RWPE1 (cell line): ENCODE measurements around the gene ADAMTS13.

Source experiments
- CTCF ChIA-PET: fragments of 350-600 bp; sonication (Branson Sonifier 250); formaldehyde crosslinking; extraction: SDS; loops from one replicate; lab custom pipeline; 2021; lab: Yijun Ruan, JAX
- POLR2A ChIA-PET: fragments of 400-600 bp; formaldehyde crosslinking; extraction: SDS; loops from one replicate; lab custom pipeline; 2020; ENCODE audit warnings: antibody characterized with exemption; ENCODE audit not compliant: low non-redundant PET; lab: Yijun Ruan, JAX
- DNase-seq: peaks from one replicate; pipeline ENCODE4 v3.0.0; 2012; ENCODE audit warnings: low spot score
- H3K27ac ChIP-seq: fragments of 450-650 bp; 2 replicates; pipeline ENCODE4 v1.5.1; 2017
- TF ChIP-seq, protein P1 (sequence below): fragments of 450-650 bp; conservative IDR thresholded peaks from 2 replicates; pipeline ENCODE4 v1.5.1; 2017; ENCODE audit warnings: low read depth, mild to moderate bottlenecking

Gene ADAMTS13

DNA sequence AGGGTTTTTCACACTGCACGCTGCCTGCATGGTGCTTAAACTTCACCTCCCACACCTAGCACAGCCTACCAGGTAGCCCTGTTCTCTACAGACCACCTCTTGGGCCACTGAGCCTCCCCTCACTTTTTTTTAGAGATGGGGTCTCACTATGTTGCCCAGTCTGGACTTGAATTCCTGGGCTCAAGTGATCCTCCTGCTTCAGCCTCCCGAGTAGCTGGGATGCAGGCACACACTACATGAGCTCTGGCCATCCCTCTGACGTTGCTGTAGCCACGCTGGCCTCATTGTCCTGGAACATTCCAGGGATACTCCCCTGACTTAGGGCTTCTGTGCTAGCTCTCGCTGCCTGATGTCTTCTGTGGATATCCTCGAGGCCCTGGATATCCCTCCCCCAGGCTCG lies 30.4 kb downstream of the ADAMTS13 start:
- no peak overlapping the region for H3K27ac ChIP-seq
- DNase-seq, result no peak
- TF ChIP-seq, protein P1, sequence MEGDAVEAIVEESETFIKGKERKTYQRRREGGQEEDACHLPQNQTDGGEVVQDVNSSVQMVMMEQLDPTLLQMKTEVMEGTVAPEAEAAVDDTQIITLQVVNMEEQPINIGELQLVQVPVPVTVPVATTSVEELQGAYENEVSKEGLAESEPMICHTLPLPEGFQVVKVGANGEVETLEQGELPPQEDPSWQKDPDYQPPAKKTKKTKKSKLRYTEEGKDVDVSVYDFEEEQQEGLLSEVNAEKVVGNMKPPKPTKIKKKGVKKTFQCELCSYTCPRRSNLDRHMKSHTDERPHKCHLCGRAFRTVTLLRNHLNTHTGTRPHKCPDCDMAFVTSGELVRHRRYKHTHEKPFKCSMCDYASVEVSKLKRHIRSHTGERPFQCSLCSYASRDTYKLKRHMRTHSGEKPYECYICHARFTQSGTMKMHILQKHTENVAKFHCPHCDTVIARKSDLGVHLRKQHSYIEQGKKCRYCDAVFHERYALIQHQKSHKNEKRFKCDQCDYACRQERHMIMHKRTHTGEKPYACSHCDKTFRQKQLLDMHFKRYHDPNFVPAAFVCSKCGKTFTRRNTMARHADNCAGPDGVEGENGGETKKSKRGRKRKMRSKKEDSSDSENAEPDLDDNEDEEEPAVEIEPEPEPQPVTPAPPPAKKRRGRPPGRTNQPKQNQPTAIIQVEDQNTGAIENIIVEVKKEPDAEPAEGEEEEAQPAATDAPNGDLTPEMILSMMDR, result no peak
- ChIA-PET CTCF (no interaction called here), POLR2A (no interaction called here)

DNA sequence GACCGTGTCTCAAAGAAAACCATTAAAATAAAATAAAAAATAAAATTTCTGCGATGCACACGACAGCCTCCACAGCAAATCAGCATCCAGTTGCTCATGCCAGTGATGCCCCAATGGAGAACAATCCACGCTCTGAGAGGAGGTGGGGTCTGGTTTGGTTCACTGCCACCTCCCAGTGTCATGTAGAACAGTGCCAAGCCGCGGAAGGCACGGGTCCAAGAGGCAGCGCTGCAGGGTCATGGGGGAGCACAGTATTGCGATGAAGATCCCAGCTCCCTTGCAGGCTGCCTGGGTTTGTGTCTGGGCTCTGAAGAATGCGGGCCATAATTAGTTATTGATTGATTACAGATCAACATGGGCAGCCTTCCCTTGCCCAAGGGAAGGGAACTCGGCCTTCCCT lies 31.5 kb downstream of the ADAMTS13 start:
- POLR2A ChIA-PET, result no interaction called here
- H3K27ac ChIP-seq, result no peak overlapping the region
- TF ChIP-seq, protein P1, result no peak
- no peak for DNase-seq
- CTCF ChIA-PET, result interaction anchor here (0.9 to 1.5 kb wide), 2 partner anchors 33 to 171 kb away, joined by 5 read pairs; no protein-coding TSS in a partner anchor

DNA sequence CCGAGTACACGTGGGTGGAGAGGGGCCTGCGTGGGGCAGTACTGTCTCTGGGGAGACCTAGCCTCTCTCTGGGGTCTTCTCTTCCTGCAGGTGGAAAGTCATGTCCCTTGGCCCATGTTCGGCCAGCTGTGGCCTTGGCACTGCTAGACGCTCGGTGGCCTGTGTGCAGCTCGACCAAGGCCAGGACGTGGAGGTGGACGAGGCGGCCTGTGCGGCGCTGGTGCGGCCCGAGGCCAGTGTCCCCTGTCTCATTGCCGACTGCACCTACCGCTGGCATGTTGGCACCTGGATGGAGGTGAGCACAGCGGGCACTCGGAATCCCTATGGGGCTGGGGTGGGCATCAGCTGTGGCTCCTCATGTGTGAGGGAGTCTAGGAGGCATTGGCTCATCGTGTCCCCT lies 32.2 kb downstream of the ADAMTS13 start:
- ChIA-PET POLR2A (interaction anchor here (0.5 kb wide), 1 partner anchor 36 kb away, joined by 3 read pairs; no protein-coding TSS in a partner anchor), CTCF (interaction anchor here (0.9 to 1.5 kb wide), 2 partner anchors 32 to 172 kb away, joined by 5 read pairs; no protein-coding TSS in a partner anchor)
- no peak overlapping the region for H3K27ac ChIP-seq
- DNase-seq, result no peak
- TF ChIP-seq, protein P1, result no peak

DNA sequence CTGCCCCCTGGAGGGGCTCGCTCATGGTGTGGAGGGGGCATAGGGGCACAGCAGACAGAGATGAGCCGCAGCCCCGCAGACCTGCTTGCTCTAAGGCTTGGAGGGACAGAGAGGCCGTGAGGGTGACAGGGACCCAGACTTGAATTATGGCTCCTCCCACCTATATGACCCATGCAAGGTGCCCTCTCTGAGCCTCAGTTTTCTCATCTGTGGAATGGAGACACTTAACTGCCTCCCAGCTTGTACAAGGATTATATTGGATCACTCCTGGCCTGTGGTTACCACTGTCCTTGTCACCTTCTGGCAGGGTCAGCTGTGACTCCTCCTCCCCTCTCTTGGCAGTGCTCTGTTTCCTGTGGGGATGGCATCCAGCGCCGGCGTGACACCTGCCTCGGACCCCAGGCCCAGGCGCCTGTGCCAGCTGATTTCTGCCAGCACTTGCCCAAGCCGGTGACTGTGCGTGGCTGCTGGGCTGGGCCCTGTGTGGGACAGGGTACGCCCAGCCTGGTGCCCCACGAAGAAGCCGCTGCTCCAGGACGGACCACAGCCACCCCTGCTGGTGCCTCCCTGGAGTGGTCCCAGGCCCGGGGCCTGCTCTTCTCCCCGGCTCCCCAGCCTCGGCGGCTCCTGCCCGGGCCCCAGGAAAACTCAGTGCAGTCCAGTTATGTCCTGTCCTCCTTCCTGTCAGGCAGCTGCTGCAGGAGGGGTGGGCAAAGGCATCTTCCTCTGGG lies 32.9 kb downstream of the ADAMTS13 start:
- POLR2A ChIA-PET, result interaction anchor here (0.5 kb wide), 1 partner anchor 37 kb away, joined by 3 read pairs; no protein-coding TSS in a partner anchor
- no peak overlapping the region for H3K27ac ChIP-seq
- TF ChIP-seq, protein P1, result no peak
- DNase-seq, result no peak
- CTCF ChIA-PET, result interaction anchor here (0.6 to 1.5 kb wide), 4 partner anchors 10 to 172 kb away, joined by 3 to 5 read pairs (median 4); no protein-coding TSS in a partner anchor

DNA sequence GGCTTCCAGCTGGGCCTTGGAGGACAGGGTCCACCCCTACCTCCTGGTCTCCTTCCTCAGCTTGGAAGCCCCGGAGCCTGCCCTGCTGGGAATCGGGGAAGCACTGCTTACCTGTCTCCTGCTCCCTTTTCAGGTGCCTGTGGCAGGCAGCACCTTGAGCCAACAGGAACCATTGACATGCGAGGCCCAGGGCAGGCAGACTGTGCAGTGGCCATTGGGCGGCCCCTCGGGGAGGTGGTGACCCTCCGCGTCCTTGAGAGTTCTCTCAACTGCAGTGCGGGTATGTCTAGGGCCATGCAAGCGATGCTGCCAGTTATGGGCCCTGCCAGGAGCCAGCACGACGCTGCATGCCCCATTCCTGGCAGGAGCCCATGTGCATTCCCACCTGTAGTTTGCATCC lies 33.8 kb downstream of the ADAMTS13 start:
- ChIA-PET POLR2A (no interaction called here), CTCF (interaction anchor here (1.0 kb wide), 1 partner anchor 18 kb away, joined by 3 read pairs; no protein-coding TSS in a partner anchor)

DNA sequence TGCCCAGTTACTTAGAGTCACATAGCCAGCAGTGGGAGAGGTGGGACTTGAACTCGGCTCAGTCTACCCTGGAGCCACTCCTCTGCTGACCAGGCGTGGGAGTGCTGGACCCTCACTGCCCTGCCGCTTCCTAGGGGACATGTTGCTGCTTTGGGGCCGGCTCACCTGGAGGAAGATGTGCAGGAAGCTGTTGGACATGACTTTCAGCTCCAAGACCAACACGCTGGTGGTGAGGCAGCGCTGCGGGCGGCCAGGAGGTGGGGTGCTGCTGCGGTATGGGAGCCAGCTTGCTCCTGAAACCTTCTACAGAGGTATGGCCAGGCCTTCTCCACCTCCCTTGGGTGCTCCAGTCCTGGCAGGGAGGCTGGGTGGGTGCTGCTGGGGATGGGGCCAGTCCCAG lies 34.2 kb downstream of the ADAMTS13 start:
- ChIA-PET CTCF (interaction anchor here (0.6 to 1.0 kb wide), 3 partner anchors 15 to 792 kb away, joined by 3 read pairs; no protein-coding TSS in a partner anchor), POLR2A (no interaction called here)

More for the DNA sequence above, 33.8 kb downstream of the ADAMTS13 start:
- TF ChIP-seq, protein P1, result no peak
- no peak for DNase-seq
- no peak overlapping the region for H3K27ac ChIP-seq

More for the DNA sequence above, 34.2 kb downstream of the ADAMTS13 start:
- DNase-seq, result no peak
- no peak overlapping the region for H3K27ac ChIP-seq
- TF ChIP-seq, protein P1, result no peak
